Esophagus muscularis mucosa (tissue), 4 donors: Measurements from ENCODE around the gene STK33. TPM values are rescaled to one million over a fixed set of nuclear protein-coding genes. Genes with fewer than 3 reads are reported as not detected.

Source experiments
- DNase-seq: peaks from one replicate; pipeline ENCODE4 v3.0.0-alpha.2; 2017; ENCODE audit errors: extremely low spot score
- H3K27ac ChIP-seq, 4 donors: fragments of 200-600 bp; sonication (generic); replicated peaks in 1 of 4; 1 replicate in 3 of 4; 2 replicates in 1 of 4; pipeline ENCODE4 v1.5.1; 2016 to 2019; ENCODE audit warnings: mild to moderate bottlenecking in 1 of 4
- H3K27me3 ChIP-seq, 4 donors: fragments of 200-600 bp; sonication (generic); one replicate each; pipeline versions ENCODE4 v1.5.1 to v1.6.0; 2016 to 2019
- H3K36me3 ChIP-seq, 4 donors: fragments of 200-600 bp; sonication (generic); one replicate each; pipeline ENCODE4 v1.5.1; 2016 to 2019
- H3K4me1 ChIP-seq, 4 donors: fragments of 200-600 bp; sonication (generic); one replicate each; pipeline ENCODE4 v1.5.1; 2016 to 2019
- H3K4me3 ChIP-seq, 4 donors: fragments of 200-600 bp; sonication (generic); 1 replicate in 2 of 4; 2 replicates in 2 of 4; pipeline ENCODE4 v1.5.1; 2016 to 2019; ENCODE audit warnings: mild to moderate bottlenecking in 4 of 4, moderate library complexity in 1 of 4
- H3K9me3 ChIP-seq, 4 donors: fragments of 200-600 bp; sonication (generic); 1 replicate in 3 of 4; 2 replicates in 1 of 4; pipeline ENCODE4 v1.5.1; 2016 to 2019
- CTCF ChIP-seq, 3 experiments: fragments of 200-600 bp in 2 of 3; fragments of 450-650 bp in 1 of 3; sonication (generic) in 2 of 3; IDR thresholded peaks; one replicate each; pipeline ENCODE4 v1.5.1; 2017 to 2019; ENCODE audit warnings: antibody characterized with exemption in 3 of 3, mild to moderate bottlenecking in 2 of 3, moderate library complexity in 1 of 3
- EP300 ChIP-seq: sonication (generic); formaldehyde crosslinking; IDR thresholded peaks from one replicate; pipeline ENCODE4 v1.6.1; 2017; ENCODE audit warnings: antibody characterized with exemption
- POLR2A ChIP-seq: fragments of 450-650 bp; IDR thresholded peaks from one replicate; pipeline ENCODE4 v1.6.1; 2017; ENCODE audit warnings: antibody characterized with exemption, moderate library complexity, mild to moderate bottlenecking, low read depth
- POLR2AphosphoS5 ChIP-seq, 2 donors: sonication (generic); formaldehyde crosslinking; IDR thresholded peaks; one replicate each; pipeline ENCODE4 v1.6.1; 2017; ENCODE audit warnings: antibody characterized with exemption in 2 of 2
- WGBS: methylation state at CpG from one replicate; pipeline ENCODE4 v1.1.5; 2018; 5-methylcytosine and 5-hydroxymethylcytosine counted together
- intact Hi-C: fragments of 100-400 bp; cut with DNase I; formaldehyde crosslinking; loops from one replicate; pipeline ENCODE4 v1.15.1; 2023
- total RNA-seq, 4 donors: library from RNA; depleted of rRNA; stranded (reverse); fragments of >200 nt; gene quantifications; one replicate each; pipeline versions ENCODE4 v1.1.0 to v1.2.1, GENCODE V29; 2016

The STK33 gene
- total RNA-seq, 4 donors from 2014 or later: 12.7 to 29.1 (median 19.8) TPM

GRCh38 chr11:8373519-8374432, 220.3 kb downstream of the STK33 start:
- WGBS: 85% methylated on average over 8 of the region's 10 CpGs
- Histone ChIP-seq H3K36me3 (no peaks in the 10 kb centered on the region), H3K4me1 (no peaks in the 10 kb centered on the region), H3K27ac (no peak overlapping the region), H3K27me3 (no peaks in the 10 kb centered on the region), H3K9me3 (no peaks in the 10 kb centered on the region), H3K4me3 (no peak overlapping the region)
- DNase-seq: no peak
- intact Hi-C loops: no loop called here
- TF ChIP-seq POLR2AphosphoS5 (IDR thresholded peaks at IDR 0.05) (no peak), EP300 (no peak), CTCF (IDR thresholded peaks at IDR 0.05) (no peak), POLR2A (no peak)

- Histone ChIP-seq H3K27me3 (no peaks in the 10 kb centered on the region), H3K9me3 (no peaks in the 10 kb centered on the region), H3K36me3 (no peaks in the 10 kb centered on the region), H3K4me1 (no peaks in the 10 kb centered on the region), H3K27ac (no peak overlapping the region), H3K4me3 (no peak overlapping the region)
- DNase-seq: no peak
- TF ChIP-seq POLR2A (no peak), EP300 (no peak), CTCF (IDR thresholded peaks at IDR 0.05) (no peak), POLR2AphosphoS5 (IDR thresholded peaks at IDR 0.05) (no peak)
- 93% methylated on average over 11 of the region's 12 CpGs for WGBS
- intact Hi-C loops: no loop called here
Observed at GRCh38 chr11:8372641-8373381, 221.2 kb downstream of the STK33 start.

- DNase-seq: no peak
- Histone ChIP-seq H3K9me3 (no peaks in the 10 kb centered on the region), H3K4me1 (no peaks in the 10 kb centered on the region), H3K4me3 (no peak overlapping the region), H3K36me3 (no peaks in the 10 kb centered on the region), H3K27ac (no peak overlapping the region), H3K27me3 (no peaks in the 10 kb centered on the region)
- intact Hi-C loops: no loop called here
- no peak for TF ChIP-seq POLR2A
- no peak for TF ChIP-seq POLR2AphosphoS5 (IDR thresholded peaks at IDR 0.05)
- TF ChIP-seq CTCF (IDR thresholded peaks at IDR 0.05): no peak
- no peak for TF ChIP-seq EP300
- 75% methylated on average over 1 of the region's 1 CpG for WGBS
Observed at GRCh38 chr11:8371516-8371884, 222.5 kb downstream of the STK33 start.

GRCh38 chr11:8370812-8371515, 223.1 kb downstream of the STK33 start:
- H3K27ac ChIP-seq: no peak overlapping the region
- intact Hi-C loops: no loop called here

More at GRCh38 chr11:8370812-8371515, 223.1 kb downstream of the STK33 start:
- no peaks in the 10 kb centered on the region for H3K4me1 ChIP-seq
- WGBS: 95% methylated on average over 8 of the region's 8 CpGs
- H3K36me3 ChIP-seq: no peaks in the 10 kb centered on the region
- TF ChIP-seq EP300: no peak
- TF ChIP-seq POLR2A: no peak
- no peak for TF ChIP-seq CTCF (IDR thresholded peaks at IDR 0.05)
- no peak for TF ChIP-seq POLR2AphosphoS5 (IDR thresholded peaks at IDR 0.05)
- no peak overlapping the region for H3K4me3 ChIP-seq
- no peak for DNase-seq
- H3K9me3 ChIP-seq: no peaks in the 10 kb centered on the region
- no peaks in the 10 kb centered on the region for H3K27me3 ChIP-seq
